Stimulated activated CD4-positive, alpha-beta T cell treated with anti-CD3 and anti-CD28 coated beads, TNF-alpha, amount 100 ng/mL, for 24 hours (primary cell): ENCODE results near the gene PRKCQ.

Experiments
- DNase-seq, 3 experiments: peaks; one replicate each; pipeline ENCODE4 v3.0.0-alpha.2; 2020; ENCODE audit warnings: low read depth in 3 of 3

PRKCQ gene

GRCh38 chr10:6406220-6407033, 173.6 kb downstream of the PRKCQ start:
- no peak for DNase-seq

- DNase-seq: no peak
Measured at GRCh38 chr10:6405713-6406112, 174.4 kb downstream of the PRKCQ start.

DNA sequence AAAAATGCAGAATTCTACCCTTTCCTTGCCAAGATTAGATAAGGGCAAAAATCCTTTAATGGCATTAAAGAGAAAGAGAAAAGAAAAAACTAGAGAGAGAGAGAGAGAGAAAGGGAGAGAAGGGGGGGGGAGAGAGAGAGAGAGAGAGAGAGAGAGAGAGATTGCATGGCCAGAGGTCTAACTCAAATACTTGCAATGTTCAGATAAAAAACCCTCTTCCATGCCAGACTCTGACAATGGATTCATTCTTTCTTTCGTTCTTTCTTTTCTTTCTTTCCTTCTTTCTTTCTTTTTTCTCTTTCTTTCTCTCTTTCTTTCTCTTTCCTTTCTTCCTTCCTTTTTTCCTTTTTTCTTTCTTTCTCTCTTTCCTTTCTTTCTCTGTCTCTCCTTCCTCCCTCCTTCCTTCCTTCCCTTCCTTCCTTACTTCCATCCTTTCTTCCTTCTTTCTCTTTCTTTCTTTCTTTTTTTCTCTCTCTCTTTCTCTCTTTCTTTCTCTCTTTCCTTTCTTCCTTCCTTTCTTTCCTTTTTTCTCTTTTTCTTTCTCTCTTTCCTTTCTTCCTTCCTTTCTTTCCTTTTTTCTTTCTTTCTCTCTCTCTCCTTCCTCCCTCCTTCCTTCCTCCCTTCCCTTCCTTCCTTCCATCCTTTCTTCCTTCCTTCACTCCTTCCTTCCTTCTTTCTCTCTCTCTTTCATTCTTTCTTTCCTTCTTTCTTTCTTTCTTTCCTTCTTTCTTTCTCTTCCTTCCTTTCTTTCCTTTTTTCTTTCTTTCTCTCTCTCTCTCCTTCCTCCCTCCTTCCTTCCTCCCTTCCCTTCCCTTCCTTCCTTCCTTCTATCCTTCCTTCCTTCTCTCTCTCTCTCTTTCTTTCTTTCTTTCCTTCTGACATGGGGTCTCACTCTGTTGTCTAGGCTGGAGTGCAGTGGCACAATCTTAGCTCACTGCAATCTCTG, 175.7 kb downstream of the PRKCQ start:
- DNase-seq: no peak

DNA sequence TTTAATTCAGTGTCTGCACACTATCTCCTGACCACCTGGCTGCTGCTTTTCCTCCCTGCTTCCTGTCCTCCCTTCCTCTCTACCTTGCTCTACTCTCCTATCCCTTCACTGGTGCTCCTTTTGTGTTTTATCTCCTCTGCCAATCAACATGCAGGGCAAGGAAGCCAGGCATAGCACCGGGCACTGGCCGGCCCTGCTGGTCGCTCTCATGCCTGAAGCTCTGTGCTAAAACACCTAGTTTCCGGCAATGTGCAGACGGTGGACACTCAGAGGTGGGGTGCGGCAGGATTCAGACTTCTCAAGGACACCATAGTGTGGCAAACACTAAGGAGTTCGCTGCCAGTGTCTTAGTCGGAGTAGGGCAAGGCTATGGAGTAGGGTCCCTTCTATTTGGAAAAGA, 177.1 kb downstream of the PRKCQ start:
- no peak for DNase-seq

DNA sequence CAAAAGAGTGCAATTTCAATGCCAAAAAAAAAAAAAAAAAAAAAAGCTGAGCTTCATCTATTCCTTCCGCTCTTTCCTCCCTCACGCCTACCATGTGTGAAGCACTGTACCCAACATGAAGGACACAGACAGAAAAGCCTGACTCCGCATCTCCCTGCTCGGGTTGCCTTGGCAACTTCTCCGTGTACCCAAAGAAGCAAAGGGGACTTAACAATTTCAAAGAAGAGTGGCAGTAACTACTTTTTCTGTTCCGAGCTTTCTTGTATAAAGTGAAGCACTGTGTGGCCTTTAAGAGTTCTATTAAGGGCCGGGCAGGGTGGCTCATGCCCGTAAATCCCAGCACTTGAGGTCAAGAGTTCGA, 177.7 kb downstream of the PRKCQ start:
- DNase-seq: no peak

DNA sequence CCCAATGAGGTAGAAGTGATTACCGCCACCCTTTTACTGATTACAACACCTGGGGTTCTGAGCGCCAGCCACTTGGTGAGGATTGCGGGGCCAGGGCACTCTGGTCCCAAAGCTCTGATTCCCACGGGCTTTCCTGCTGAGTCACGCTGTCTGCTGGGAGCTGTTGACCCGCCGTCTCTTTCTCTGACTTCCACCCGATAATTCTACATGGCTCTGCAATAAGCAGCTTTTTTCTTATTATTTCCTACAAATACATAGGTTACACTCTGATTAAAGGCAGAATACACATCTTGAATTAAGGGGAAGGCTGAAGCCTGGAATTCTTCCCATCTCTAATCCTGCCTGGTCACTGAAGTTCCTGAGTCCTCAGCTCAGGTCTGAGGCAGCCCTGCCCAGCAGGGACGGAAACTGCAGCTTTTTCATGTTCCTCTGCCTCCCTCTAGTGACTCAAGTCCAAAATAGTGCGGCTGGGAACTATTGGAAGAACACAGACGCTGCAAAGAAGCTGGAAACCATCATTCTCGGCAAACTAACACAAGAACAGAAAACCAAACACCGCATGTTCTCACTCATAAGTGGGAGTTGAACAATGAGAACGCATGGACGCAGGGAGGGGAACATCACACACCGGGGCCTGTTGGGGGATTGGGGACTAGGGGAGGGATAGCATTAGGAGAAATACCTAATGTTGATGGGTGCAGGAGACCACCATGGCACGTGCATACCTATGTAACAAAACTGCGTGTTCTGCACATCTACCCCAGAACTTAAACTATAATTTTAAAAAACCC, 178.3 kb downstream of the PRKCQ start:
- peak in 1 of 3 experiments; percentile 26 for DNase-seq

GRCh38 chr10:6400821-6401465, 179.1 kb downstream of the PRKCQ start:
- DNase-seq: no peak

DNA sequence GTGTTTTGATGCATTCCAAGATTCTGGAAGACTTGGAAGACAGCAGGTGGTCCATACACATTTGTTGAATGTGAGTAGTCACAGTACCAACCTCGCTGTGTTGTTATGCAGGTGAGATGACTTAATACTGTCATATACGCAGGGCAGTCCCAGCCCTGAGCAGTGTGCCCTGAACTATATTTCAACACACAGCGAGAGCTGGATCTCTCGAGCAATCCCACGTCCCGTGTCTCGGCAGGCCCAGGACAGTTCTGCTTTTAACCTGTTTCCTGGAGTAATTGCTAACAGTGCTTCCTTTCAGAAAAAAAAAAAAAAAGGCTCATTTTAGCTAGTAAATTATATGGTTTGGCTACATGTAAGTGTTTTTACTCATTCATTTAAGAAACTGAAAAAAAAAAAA, 179.7 kb downstream of the PRKCQ start:
- no peak for DNase-seq

DNA sequence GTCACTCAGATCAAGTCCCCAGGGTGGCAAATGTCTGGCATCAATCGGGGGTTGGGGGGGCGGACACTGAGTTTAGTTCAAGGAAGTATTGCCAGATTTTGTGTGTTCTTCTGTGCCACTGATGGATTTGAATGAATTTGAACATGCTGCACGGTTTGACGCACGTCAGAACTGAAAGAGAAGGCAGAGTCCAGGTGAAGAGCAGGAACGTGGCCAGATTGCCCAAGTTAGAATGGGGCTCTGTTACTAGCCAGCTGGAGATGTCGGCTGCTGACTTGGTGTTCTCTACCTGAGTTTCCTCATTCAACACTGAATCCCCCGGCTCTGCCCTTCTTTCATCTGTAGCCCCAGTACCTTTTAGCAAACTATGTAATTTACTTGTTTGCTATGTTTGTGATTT, 180.2 kb downstream of the PRKCQ start:
- no peak for DNase-seq

GRCh38 chr10:6399231-6399741, 180.8 kb downstream of the PRKCQ start:
- no peak for DNase-seq

DNA sequence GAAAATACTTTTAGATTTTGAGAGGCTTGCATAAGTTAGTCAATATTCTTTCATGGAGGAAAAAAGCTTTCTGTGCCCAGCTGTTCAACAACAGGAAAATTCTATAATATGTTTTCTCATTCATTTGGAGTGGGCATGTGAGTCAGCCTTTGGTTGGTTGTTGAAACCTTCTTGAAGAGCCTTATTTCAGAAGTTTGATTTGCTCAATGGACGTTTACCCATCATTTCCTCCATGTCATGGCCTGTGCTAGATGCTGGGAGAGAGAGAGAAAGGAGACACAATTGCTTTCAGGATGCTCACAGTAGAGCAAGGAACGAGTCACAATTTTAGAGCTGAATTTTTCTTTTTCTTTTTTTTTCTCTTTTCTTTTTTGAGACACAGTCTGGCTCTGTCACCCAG, 181.7 kb downstream of the PRKCQ start:
- DNase-seq: no peak

DNA sequence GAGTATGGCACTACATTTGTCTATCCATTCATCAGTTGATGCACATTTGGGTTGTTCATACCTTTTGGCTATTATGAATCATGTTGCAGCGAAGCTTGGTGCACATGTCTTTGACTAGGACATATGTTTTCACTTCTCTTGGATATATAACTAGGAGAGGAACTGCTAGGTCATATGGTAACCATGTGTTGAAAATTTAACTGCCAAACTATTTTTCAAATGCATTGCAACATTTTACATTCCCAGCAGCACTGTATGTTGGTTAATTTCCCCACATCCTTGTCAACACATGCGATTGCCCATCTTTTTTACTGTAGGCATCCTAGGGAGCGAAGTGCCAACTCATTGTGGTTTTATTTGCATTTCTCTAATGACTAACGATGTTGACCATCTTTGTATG, 183.4 kb downstream of the PRKCQ start:
- no peak for DNase-seq

DNA sequence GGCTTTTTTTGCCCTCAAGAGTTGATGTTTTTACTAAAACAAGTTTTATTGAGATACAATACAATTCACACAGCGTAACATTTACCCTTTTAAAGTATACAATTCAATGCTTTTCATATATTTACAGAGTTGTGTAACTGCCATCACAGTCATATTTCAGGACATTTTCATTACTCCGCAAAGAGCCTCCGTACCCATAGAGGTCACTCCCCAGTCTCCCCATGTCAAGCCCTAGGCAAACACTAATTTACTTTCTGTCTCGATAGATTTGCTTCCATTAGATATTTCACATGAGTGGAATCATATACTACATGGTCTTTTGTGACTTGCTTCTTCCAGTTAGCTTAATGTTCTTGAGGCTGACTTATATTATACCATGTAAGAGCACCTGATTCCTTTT, 183.8 kb downstream of the PRKCQ start:
- DNase-seq: no peak

GRCh38 chr10:6395606-6396005, 184.5 kb downstream of the PRKCQ start:
- no peak for DNase-seq

GRCh38 chr10:6394084-6394483, 186.0 kb downstream of the PRKCQ start:
- no peak for DNase-seq

- no peak for DNase-seq
Measured at GRCh38 chr10:6393168-6393567, 186.9 kb downstream of the PRKCQ start.

DNA sequence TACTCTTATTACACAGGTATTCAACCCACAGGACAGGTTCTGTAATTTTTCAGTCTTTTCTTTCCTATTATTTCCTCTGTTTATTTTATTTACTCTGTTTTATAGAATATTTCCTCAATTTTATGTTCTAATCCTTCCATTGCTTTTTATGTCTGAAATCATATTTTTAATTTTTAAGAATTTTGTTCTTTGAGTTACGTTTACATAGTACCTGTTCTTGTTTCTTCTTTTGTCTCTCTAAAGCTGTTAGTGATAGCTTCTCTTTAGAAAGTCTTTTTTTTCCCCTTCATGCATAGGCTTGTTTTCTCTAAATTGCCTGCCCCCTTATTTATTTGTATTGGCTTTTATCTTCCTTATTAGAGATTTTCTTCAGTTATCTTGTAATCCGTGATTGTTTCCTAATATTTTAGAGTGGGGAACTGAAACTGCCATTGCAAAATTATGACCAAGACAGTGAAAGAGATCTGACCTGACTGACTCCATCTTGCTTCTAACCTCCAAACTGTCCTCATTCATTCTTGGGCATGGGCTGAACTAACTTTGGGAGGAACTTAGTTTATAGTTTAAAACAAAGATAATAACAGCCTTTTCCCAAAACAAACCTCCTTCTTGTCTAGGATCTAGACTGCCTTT, 189.7 kb downstream of the PRKCQ start:
- DNase-seq: no peak

DNA sequence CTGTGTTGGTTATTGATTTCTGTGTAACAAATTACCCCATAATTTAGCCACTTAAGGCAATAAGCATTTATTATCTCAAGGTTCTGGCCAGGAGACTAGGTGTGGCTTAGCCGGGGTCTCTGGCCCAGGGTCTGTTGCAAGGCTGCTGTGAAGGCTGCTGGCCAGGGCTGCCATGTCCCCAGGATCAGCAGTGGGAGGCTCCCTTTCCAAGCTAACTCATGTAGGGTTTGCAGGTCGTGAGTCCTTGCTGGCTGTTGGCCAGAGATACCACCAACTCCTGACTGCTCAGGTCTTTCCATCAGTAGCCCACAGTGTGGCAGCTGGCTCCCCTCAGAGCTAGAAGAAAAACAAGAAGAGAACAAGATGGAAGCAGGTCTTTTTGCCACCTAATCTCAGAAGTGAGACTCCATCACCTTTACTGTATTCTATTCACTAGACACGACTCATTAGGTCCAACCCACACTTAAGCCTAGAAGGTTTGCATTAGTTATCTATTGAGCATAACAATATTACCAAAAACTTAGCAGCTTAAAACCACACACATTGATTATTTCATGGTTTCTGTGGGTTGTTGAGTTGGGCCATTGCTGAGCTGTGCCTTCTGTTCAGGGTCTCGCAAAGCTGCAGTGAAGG, 191.7 kb downstream of the PRKCQ start:
- no peak for DNase-seq

DNA sequence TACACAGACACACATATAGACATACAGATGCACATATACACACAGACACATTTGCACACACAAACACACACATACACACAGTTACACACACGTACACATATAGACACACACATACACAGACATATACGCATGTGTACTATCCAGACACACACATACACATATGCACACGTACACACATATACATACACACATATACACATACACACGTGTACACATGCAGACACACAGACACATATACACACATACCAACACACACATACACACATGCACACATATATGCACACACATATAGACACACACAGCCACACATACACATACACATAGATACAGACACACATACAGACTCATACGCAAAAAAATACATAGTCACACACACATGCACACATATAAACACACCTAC, 193.1 kb downstream of the PRKCQ start:
- no peak for DNase-seq

GRCh38 chr10:6386346-6386745, 193.7 kb downstream of the PRKCQ start:
- no peak for DNase-seq
